Effector CD4-positive, alpha-beta T cell (primary cell): ENCODE results near the gene SOAT1.
A peak's percentile ranks its signal among the peaks of the same experiment; 100 is the strongest.
"Not testable (repeated sequence)": the region's sequence is repeated elsewhere in the genome, so short reads cannot be mapped to it uniquely, and the experiment has no call there.

ENCODE experiments used
- DNase-seq: peaks from one replicate; pipeline ENCODE4 v3.0.0-alpha.2; 2020

The SOAT1 gene

DNA sequence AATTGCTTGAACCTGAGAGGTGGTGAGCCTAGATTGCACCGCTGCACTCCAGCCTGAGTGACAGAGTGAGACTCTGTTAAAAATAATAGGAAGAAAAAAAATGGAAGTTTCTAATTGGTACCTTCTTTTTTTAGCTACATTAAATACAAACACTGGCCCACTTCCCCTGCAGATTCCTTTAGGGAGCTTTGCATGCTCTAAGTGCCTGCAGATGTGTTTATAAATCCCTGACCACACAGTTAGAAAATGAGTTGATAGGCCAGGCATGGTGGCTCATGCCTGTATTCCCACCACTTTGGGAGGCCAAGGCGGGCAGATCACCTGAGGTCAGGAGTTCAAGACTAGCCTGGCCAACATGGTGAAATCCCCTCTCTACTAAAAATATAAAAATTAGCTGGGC lies 68.0 kb downstream of the SOAT1 start:
- DNase-seq: not testable (repeated sequence)

DNA sequence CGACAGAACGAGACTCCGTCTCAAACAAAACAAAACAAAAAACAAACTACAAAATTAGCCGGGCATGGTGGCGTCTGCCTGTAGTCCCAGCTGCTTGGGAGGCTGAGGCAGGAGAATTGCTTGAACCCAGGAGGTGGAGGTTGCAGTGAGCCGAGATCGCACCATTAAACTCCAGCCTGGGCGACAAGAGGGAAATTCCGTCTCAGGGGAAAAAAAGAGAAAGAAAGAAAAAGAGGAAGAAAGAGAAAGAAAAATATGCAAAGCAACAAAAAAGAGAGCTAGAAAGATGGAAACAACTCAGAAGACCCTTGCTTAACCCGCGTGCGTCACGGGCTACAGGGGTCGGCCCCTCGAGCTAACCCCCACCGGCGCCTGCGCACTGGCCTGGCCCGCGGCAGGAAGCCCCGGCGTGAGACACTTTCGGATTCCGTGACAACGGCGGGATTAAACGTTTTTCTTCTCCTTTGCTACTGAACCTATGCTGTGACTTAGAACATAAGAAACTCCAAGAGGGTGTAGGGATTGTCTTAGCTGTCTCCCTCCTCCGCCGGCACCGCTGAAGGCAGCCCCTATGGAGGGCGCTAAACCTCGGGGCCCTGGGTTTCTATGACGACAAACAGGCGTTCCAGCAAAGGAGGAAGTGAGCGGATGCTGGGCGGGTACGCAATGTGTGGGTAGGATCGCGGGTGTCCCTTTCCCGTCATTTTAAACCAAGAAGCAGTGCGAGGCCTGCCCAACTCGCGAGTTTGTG lies 71.9 kb downstream of the SOAT1 start, which contains the start of gene AXDND1:
AXDND1 (plus strand) TSS at position 630 of the 751 bp plus-strand sequence. CDS start 539 bp downstream, outside the sequence.
- peak; percentile 83 for DNase-seq

DNA sequence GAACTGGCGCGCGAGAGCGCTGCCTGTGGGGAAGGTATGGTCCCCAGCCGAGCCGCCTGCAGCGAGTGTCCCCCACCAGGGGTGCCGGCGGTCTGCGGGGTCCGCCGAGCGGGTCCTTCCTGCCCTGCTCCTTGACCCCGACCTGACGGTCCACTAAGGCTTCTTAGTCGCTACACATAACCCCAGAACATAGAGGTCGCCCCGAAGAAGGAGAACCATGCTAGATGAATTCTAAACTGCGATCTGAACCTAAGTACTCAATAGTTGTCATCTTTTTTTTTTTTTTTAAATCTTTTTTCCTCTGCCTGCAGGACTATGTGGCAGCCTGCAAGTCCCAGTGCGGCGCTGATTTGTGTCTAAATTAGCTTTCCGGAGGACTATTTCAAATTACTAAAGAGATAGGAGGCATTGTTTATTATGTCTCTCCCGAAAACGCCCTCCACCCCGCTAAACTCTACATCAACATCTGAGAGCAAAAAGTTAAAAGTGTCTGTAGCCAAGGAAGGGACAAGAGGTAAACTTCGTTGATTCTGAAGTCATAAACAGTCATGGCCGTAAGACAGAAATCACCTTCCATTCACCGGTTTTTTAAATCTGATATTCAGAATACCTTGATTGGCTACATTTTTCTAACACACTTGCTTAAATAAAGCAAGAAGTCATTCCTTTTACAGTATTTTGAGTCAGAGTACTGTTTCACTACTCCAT lies 72.7 kb downstream of the SOAT1 start:
- no peak for DNase-seq

DNA sequence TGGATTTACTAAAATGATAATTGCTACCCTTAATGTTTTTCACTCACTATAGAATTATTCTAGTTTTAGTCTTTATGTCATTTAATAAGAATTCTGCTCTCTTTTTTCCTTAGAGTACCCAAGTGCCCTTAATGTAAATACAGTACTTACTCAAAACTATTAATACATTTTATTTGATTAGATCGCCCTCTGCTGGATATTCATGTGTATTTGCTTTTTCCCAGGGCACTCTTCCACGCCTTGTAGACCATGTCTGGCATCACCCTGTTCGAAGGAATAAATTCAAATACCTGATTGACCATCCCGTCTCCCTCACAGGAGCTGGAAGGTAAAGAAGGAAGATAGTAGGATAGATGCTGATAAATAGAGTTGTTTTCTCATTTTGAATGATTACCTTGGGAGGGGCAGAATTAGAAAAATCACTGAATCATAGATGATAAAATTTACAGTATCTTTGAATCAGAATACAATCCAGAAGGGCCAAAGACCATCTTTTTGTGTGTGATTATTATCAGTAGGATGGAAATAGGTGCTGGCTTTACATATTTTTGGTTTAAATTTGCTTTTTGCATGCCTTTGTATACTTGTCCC lies 76.2 kb downstream of the SOAT1 start:
- peak; percentile 26 for DNase-seq

DNA sequence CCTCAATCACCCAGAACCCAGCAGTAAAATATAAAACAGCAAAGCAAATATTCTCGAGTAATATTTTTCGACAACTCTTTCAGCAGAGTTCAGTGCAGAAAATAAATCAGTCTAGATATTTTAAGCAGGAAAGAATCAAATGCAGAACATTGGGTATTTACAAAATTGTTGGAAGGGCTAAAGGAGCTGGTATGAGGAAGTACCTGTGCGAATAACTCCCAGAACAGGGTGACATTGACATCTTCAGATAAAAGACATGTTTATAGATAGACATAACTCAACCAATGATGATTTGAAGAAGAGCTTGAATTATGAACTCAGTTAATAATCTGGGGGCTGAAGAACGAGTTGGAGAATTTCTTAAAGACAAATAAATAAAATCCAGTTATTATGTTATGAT lies 78.6 kb downstream of the SOAT1 start:
- no peak for DNase-seq

DNA sequence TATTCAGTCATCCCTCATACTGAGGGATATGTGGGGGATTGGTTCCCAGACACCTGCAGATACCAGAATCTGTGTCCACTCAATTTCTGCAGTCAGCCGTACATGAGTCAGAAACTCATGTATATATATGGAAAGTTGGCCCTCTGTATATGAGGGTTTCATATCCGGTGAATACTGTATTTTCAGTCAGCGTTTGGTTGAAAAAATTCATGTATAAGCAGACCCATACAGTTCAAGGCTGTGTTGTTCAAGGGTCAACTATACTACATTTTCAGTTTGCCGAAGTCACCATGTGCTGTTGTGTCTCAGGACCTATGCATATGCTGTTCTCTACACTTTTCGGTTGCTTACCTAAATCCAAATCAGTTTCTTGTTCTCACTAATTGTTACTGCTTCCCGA lies 82.6 kb downstream of the SOAT1 start:
- no peak for DNase-seq

DNA sequence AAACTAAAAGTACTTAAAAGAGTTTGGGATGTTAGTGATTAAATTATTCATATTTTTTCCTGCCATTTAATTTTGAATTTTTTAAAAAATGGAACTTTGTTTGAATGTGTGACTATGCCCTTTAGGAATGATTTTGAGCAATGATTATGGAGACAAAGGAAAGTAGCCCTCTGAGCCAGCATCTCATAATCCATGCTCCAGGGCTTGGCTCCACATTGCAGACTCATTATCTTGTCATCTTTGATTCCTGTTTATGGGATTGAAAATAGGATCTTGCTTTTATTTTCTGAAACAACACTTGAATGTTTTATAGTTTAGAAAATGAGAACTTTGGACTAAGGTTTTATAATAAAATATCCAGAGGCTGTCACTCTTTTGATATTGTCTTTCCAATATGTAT lies 86.7 kb downstream of the SOAT1 start:
- no peak for DNase-seq

DNA sequence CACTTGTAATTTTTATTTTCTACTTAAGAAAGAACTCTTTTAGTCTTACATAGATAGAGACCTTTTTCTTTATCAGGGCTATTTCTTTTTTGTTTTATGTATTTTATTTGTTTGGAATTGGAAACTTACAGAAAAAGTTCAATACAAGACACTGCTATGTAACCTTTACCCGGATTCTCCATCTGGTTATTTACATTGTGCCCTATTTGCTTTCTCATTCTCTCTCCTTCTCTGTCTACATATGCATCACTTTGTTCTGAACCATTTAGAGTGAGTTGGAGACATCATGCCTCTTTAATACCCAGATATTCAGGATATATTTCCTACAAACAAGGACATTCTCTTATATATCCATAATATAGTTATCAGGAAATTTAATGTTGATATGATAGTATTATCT lies 90.4 kb downstream of the SOAT1 start:
- DNase-seq: no peak

DNA sequence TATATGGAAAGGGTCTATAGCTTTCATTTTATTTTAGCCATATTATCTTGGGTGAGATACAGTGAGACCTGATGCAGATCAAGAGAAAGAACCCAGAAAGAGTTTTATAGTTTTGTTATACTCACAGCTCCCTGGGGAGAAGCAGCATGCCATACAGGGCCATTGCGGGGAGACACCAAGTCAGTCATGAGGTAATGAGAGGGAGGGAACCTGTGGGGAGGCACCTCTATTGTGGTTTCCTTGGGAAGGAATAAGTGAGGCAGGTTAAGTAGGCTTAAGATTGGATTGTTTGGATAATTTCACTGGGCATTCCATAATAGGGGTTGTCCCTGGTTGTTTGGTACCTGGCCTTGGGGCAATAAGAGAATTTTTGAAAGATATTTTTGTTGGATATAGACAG lies 91.9 kb downstream of the SOAT1 start:
- DNase-seq: no peak

DNA sequence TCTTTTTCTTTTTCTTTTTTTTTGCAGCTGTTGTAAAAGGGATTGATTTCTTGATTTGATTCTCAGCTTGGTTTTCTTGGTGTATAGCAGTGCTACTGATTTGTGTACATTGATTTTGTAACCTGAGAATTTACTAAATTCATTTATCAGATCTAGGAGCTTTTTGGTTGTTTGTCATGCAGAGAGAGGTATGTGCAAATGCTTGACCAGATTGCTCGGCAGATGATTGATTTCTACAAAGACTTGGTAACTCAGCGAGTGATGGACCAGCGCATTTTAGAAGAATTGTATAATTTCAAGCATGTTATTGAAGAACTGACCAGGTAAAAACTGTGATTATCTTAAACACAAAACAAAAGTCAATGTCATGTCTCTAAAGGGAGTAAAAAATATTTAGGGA lies 100.1 kb downstream of the SOAT1 start:
- no peak for DNase-seq

DNA sequence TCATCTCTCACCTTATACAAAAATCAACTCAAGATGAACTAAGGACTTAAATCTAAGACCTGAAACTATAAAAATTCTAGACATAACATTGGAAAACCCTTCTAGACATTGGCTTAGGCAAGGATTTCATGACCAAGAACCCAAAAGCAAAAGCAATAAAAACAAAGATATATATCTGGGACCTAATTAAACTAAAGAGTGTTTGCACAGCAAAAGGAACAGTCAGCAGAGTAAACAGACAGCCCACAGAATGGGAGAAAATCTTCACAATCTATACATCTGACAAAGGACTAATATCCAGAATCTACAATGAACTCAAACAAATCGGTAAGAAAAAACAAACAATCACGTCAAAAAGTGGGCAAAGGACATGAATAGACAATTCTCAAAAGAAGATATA lies 105.8 kb downstream of the SOAT1 start:
- DNase-seq: not testable (repeated sequence)
